Fibroblast of skin of abdomen (primary cell): Measurements from ENCODE around the gene TM9SF4.

Experiments used
- DNase-seq: peaks from one replicate; pipeline ENCODE4 v3.0.0-alpha.2; 2013

TM9SF4 gene

GRCh38 chr20:32209850-32210605 lies 100.5 kb downstream of the TM9SF4 start:
- no peak for DNase-seq

- no peak for DNase-seq
These were observed 104.4 kb downstream of the TM9SF4 start for GRCh38 chr20:32213870-32214269.

GRCh38 chr20:32215147-32215546 lies 105.6 kb downstream of the TM9SF4 start:
- DNase-seq, result no peak

- no peak for DNase-seq
These were observed 106.2 kb downstream of the TM9SF4 start for GRCh38 chr20:32215729-32216128.

- no peak for DNase-seq
These were observed 106.9 kb downstream of the TM9SF4 start for GRCh38 chr20:32216179-32217142.
